Hematopoietic multipotent progenitor cell (in vitro differentiated cells): ENCODE measurements around the gene PRAMEF10. TPM values are rescaled to one million over a fixed set of nuclear protein-coding genes. Genes with fewer than 3 reads are reported as not detected.
"Not testable (repeated sequence)": the region's sequence is repeated elsewhere in the genome, so short reads cannot be mapped to it uniquely, and the experiment has no call there.

Source experiments
- DNase-seq, 3 donors: peaks; one replicate each; pipeline ENCODE4 v3.0.0-alpha.2; 2011 to 2015; ENCODE audit warnings: low read depth in 2 of 3, low spot score in 2 of 3
- small RNA-seq: library from RNA; depleted of rRNA; stranded (forward); fragments of <200 nt; gene quantifications from one replicate; pipeline ENCODE3, GENCODE V24; 2012
- total RNA-seq: library from RNA; depleted of rRNA; stranded (reverse); fragments of >200 nt; gene quantifications from one replicate; pipeline ENCODE4 v1.2.3, GENCODE V29; 2012

Gene PRAMEF10
- total RNA-seq = not detected

GRCh38 chr1:12898170-12898569 is at the start of gene PRAMEF10:
Gene PRAMEF10 (minus strand): TSS chr1:12898270. CDS start chr1:12895847, 2,423 bp downstream.
- DNase-seq = not testable (repeated sequence)

- DNase-seq = not testable (repeated sequence)
These were observed 49.4 kb upstream of the PRAMEF10 start, which contains the start of gene PRAMEF6 for GRCh38 chr1:12947480-12947879. Gene PRAMEF6 (minus strand): TSS chr1:12947580. CDS start chr1:12942518, 5,062 bp downstream.

- not testable (repeated sequence) for DNase-seq
These were observed 26.3 kb upstream of the PRAMEF10 start for GRCh38 chr1:12924368-12924767.

GRCh38 chr1:12921749-12922148 is 23.7 kb upstream of the PRAMEF10 start:
- DNase-seq = not testable (repeated sequence)

GRCh38 chr1:12916310-12916709 is 18.2 kb upstream of the PRAMEF10 start, which contains the start of gene PRAMEF7:
Gene PRAMEF7 (plus strand): TSS chr1:12916610. CDS start chr1:12917693, 1,083 bp downstream.
- DNase-seq = not testable (repeated sequence)

GRCh38 chr1:12903793-12904572 is 5.9 kb upstream of the PRAMEF10 start:
- not testable (repeated sequence) for DNase-seq

GRCh38 chr1:12899186-12899585 is 1.1 kb upstream of the PRAMEF10 start:
- DNase-seq = not testable (repeated sequence)

- not testable (repeated sequence) for DNase-seq
These were observed 12.0 kb downstream of the PRAMEF10 start, which contains the start of gene PRAMEF4 for GRCh38 chr1:12886101-12886500. Gene PRAMEF4 (minus strand): TSS chr1:12886201. CDS start chr1:12883394, 2,807 bp downstream.

- DNase-seq = not testable (repeated sequence)
These were observed 19.6 kb downstream of the PRAMEF10 start for GRCh38 chr1:12878453-12878852.

- not testable (repeated sequence) for DNase-seq
These were observed 34.8 kb downstream of the PRAMEF10 start for GRCh38 chr1:12863131-12863880.

GRCh38 chr1:12856786-12857185 is 41.3 kb downstream of the PRAMEF10 start, which contains the start of gene PRAMEF2:
Gene PRAMEF2 (plus strand): TSS chr1:12857086. CDS start chr1:12859010, 1,924 bp downstream.
- DNase-seq = not testable (repeated sequence)

- DNase-seq = no peak
These were observed 46.3 kb downstream of the PRAMEF10 start for GRCh38 chr1:12851779-12852178.

GRCh38 chr1:12848620-12849019 is 49.5 kb downstream of the PRAMEF10 start, which contains the start of gene HNRNPCL1:
Gene HNRNPCL1 (minus strand): TSS chr1:12848720. CDS start chr1:12848289, 431 bp downstream.
- not testable (repeated sequence) for DNase-seq

Small RNA genes within 50 kb of the gene (small RNA-seq; reads per million reads assigned to genes)
- gene RNU6-1072P = not detected

Other genes starting within 250 kb of the PRAMEF10 start
- not detected for gene AADACL3, start 182.2 kb downstream of the PRAMEF10 start, total RNA-seq
- not detected for gene CFAP107, start 152.1 kb downstream of the PRAMEF10 start, total RNA-seq
- gene PRAMEF12, start 124.5 kb downstream of the PRAMEF10 start, total RNA-seq = not detected
- not detected for gene PRAMEF1, start 106.9 kb downstream of the PRAMEF10 start, total RNA-seq
- gene PRAMEF11, start 66.9 kb downstream of the PRAMEF10 start, total RNA-seq = not detected
- gene HNRNPCL1, start 49.5 kb downstream of the PRAMEF10 start, total RNA-seq = not detected
- gene PRAMEF2, start 41.2 kb downstream of the PRAMEF10 start, total RNA-seq = not detected
- gene PRAMEF4, start 12.1 kb downstream of the PRAMEF10 start, total RNA-seq = not detected
- not detected for gene PRAMEF7, start 18.3 kb upstream of the PRAMEF10 start, total RNA-seq
- gene PRAMEF6, start 49.3 kb upstream of the PRAMEF10 start, total RNA-seq = not detected
- not detected for gene PRAMEF27, start 158.3 kb upstream of the PRAMEF10 start, total RNA-seq
- not detected for gene HNRNPCL3, start 162.5 kb upstream of the PRAMEF10 start, total RNA-seq
- not detected for gene PRAMEF25, start 172.5 kb upstream of the PRAMEF10 start, total RNA-seq
- gene HNRNPCL2, start 218.6 kb upstream of the PRAMEF10 start, total RNA-seq = not detected